ENCODE measurements around the gene PARP8.

The PARP8 gene

GRCh38 chr5:50726475-50727148 lies 60.2 kb downstream of the PARP8 start:
- no peak for DNase-seq
- TF ChIP-seq POLR2A (IDR thresholded peaks at IDR 0.05; ENCODE audit: low read length) (no peak), GATA1 (IDR thresholded peaks at IDR 0.05; ENCODE audit: low read depth, low read length) (no peak)

- TF ChIP-seq POLR2A (IDR thresholded peaks at IDR 0.05; ENCODE audit: low read length) (no peak), GATA1 (IDR thresholded peaks at IDR 0.05; ENCODE audit: low read depth, low read length) (no peak)
- no peak for DNase-seq
Observed at GRCh38 chr5:50727149-50727496, 60.7 kb downstream of the PARP8 start.

- no peak for TF ChIP-seq POLR2A (IDR thresholded peaks at IDR 0.05; ENCODE audit: low read length)
- TF ChIP-seq GATA1 (IDR thresholded peaks at IDR 0.05; ENCODE audit: low read depth, low read length) = no peak
- no peak for DNase-seq
Observed at GRCh38 chr5:50727845-50728244, 61.4 kb downstream of the PARP8 start.

- TF ChIP-seq POLR2A (IDR thresholded peaks at IDR 0.05; ENCODE audit: low read length) = no peak
- no peak for DNase-seq
Observed at GRCh38 chr5:50730336-50730735, 63.9 kb downstream of the PARP8 start.

GRCh38 chr5:50730841-50731240 lies 64.4 kb downstream of the PARP8 start:
- no peak for DNase-seq
- TF ChIP-seq POLR2A (IDR thresholded peaks at IDR 0.05; ENCODE audit: low read length) = no peak
- no peak for TF ChIP-seq GATA1 (IDR thresholded peaks at IDR 0.05; ENCODE audit: low read depth, low read length)

- no peak for DNase-seq
- no peak for TF ChIP-seq GATA1 (IDR thresholded peaks at IDR 0.05; ENCODE audit: low read depth, low read length)
- TF ChIP-seq POLR2A (IDR thresholded peaks at IDR 0.05; ENCODE audit: low read length) = no peak
Observed at GRCh38 chr5:50733741-50734140, 67.3 kb downstream of the PARP8 start.

GRCh38 chr5:50738864-50739263 lies 72.4 kb downstream of the PARP8 start:
- DNase-seq = no peak
- no peak for TF ChIP-seq POLR2A (IDR thresholded peaks at IDR 0.05; ENCODE audit: low read length)
- TF ChIP-seq GATA1 (IDR thresholded peaks at IDR 0.05; ENCODE audit: low read depth, low read length) = no peak

- DNase-seq = no peak
- TF ChIP-seq GATA1 (IDR thresholded peaks at IDR 0.05; ENCODE audit: low read depth, low read length) (no peak), POLR2A (IDR thresholded peaks at IDR 0.05; ENCODE audit: low read length) (no peak)
Observed at GRCh38 chr5:50740832-50741231, 74.4 kb downstream of the PARP8 start.

GRCh38 chr5:50744776-50745175 lies 78.3 kb downstream of the PARP8 start:
- no peak for DNase-seq
- TF ChIP-seq POLR2A (IDR thresholded peaks at IDR 0.05; ENCODE audit: low read length) = no peak
- TF ChIP-seq GATA1 (IDR thresholded peaks at IDR 0.05; ENCODE audit: low read depth, low read length) = no peak

GRCh38 chr5:50745221-50745910 lies 78.9 kb downstream of the PARP8 start:
- DNase-seq = no peak
- TF ChIP-seq GATA1 (IDR thresholded peaks at IDR 0.05; ENCODE audit: low read depth, low read length) (no peak), POLR2A (IDR thresholded peaks at IDR 0.05; ENCODE audit: low read length) (no peak)

- TF ChIP-seq POLR2A (IDR thresholded peaks at IDR 0.05; ENCODE audit: low read length) (no peak), GATA1 (IDR thresholded peaks at IDR 0.05; ENCODE audit: low read depth, low read length) (no peak)
- no peak for DNase-seq
Observed at GRCh38 chr5:50749181-50749580, 82.7 kb downstream of the PARP8 start.

GRCh38 chr5:50749873-50750272 lies 83.4 kb downstream of the PARP8 start:
- no peak for TF ChIP-seq POLR2A (IDR thresholded peaks at IDR 0.05; ENCODE audit: low read length)
- no peak for TF ChIP-seq GATA1 (IDR thresholded peaks at IDR 0.05; ENCODE audit: low read depth, low read length)
- no peak for DNase-seq

GRCh38 chr5:50751064-50751657 lies 84.7 kb downstream of the PARP8 start:
- peak; percentile 49 to 60 for DNase-seq
- TF ChIP-seq GATA1 (IDR thresholded peaks at IDR 0.05; ENCODE audit: low read depth, low read length) (no peak), POLR2A (IDR thresholded peaks at IDR 0.05; ENCODE audit: low read length) (no peak)

- no peak for DNase-seq
- TF ChIP-seq GATA1 (IDR thresholded peaks at IDR 0.05; ENCODE audit: low read depth, low read length) = no peak
- no peak for TF ChIP-seq POLR2A (IDR thresholded peaks at IDR 0.05; ENCODE audit: low read length)
Observed at GRCh38 chr5:50752800-50753199, 86.4 kb downstream of the PARP8 start.
